ENCODE results near the gene MYO1D.

GRCh38 chr17:32487473-32488176 is 389.3 kb downstream of the MYO1D start:
- TF ChIP-seq CTCF (IDR thresholded peaks at IDR 0.05) (no peak), POLR2A (IDR thresholded peaks at IDR 0.05) (no peak), POLR2AphosphoS5 (IDR thresholded peaks at IDR 0.05) (no peak), EP300 (IDR thresholded peaks at IDR 0.05) (no peak)
